PFSK-1 (cell line): Measurements from ENCODE around the gene TMTC2.

Source experiments
- FOXP2 ChIP-seq: optimal IDR thresholded peaks from 2 replicates; pipeline ENCODE3; 2011; ENCODE audit warnings: borderline replicate concordance, control low read depth, inconsistent platforms; ENCODE audit not compliant: insufficient read depth; ENCODE audit errors: extremely low read length, extremely low read depth
- POLR2AphosphoS5 ChIP-seq: IDR thresholded peaks from 2 replicates; pipeline ENCODE4 v1.6.1; 2012; ENCODE audit warnings: low read depth, mild to moderate bottlenecking, control low read depth, low read length, moderate library complexity
- SIN3A ChIP-seq: IDR thresholded peaks from 2 replicates; pipeline ENCODE4 v1.6.1; 2012; ENCODE audit warnings: mild to moderate bottlenecking, low read length, moderate library complexity, borderline replicate concordance; ENCODE audit not compliant: insufficient read depth
- TAF1 ChIP-seq: IDR thresholded peaks from 2 replicates; pipeline ENCODE4 v1.6.1; 2012; ENCODE audit warnings: low read length, control low read depth, borderline replicate concordance; ENCODE audit not compliant: insufficient read depth
- TF ChIP-seq, protein P1 (sequence below), 2 experiments: IDR thresholded peaks; 2 replicates each; pipeline versions ENCODE4 v1.6.1 to v1.8.0; 2011 to 2012; ENCODE audit warnings: low read depth in 2 of 2, low read length in 2 of 2, control low read depth in 1 of 2, inconsistent platforms in 1 of 2, mild to moderate bottlenecking in 1 of 2, moderate library complexity in 1 of 2; ENCODE audit not compliant: insufficient read depth in 1 of 2

The TMTC2 gene

DNA sequence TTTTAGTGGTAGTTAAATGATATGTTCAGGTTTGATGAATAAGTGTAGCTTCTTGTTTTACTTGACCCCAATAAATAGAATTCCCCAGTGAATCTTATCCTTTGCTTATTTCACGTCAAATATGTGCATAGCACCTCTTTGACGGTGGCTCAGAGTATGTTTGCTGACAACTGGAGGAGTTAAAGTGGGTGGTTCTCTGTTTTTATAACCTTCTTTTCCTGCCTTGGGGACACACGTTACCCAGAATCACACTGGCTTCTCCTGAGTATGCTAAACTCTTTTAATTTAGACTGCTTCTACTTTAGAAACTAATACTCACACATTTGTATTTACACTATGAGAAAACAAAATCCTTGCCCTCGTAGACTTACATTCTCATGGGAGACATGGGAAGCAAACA lies 62.3 kb downstream of the TMTC2 start:
- TF ChIP-seq TAF1 (no peak), FOXP2 (no peak), POLR2AphosphoS5 (no peak), SIN3A (no peak)
- TF ChIP-seq, protein P1, sequence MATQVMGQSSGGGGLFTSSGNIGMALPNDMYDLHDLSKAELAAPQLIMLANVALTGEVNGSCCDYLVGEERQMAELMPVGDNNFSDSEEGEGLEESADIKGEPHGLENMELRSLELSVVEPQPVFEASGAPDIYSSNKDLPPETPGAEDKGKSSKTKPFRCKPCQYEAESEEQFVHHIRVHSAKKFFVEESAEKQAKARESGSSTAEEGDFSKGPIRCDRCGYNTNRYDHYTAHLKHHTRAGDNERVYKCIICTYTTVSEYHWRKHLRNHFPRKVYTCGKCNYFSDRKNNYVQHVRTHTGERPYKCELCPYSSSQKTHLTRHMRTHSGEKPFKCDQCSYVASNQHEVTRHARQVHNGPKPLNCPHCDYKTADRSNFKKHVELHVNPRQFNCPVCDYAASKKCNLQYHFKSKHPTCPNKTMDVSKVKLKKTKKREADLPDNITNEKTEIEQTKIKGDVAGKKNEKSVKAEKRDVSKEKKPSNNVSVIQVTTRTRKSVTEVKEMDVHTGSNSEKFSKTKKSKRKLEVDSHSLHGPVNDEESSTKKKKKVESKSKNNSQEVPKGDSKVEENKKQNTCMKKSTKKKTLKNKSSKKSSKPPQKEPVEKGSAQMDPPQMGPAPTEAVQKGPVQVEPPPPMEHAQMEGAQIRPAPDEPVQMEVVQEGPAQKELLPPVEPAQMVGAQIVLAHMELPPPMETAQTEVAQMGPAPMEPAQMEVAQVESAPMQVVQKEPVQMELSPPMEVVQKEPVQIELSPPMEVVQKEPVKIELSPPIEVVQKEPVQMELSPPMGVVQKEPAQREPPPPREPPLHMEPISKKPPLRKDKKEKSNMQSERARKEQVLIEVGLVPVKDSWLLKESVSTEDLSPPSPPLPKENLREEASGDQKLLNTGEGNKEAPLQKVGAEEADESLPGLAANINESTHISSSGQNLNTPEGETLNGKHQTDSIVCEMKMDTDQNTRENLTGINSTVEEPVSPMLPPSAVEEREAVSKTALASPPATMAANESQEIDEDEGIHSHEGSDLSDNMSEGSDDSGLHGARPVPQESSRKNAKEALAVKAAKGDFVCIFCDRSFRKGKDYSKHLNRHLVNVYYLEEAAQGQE (IDR thresholded peaks at IDR 0.05; ENCODE audit: insufficient read depth in 1 of 2, low read depth in 2 of 2, low read length in 2 of 2) = no peak

DNA sequence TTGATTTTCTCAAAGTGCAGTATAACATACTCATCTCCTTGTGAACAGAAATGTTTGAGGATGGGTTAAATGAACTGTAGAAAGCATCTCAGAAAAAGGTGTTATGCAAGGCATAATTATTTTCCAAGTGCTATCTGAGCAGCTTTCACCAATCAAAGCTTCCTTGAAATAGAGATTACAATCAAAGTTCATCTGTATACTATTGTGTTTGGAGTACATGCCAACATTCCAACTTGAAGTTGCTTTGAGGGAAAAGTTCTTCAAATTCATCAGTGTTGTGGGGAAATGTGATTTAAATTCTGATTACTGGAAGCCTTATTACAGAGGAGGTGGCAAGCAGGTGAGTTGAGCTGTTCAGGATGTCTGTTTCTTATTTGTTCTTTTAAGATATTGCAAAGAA lies 68.2 kb downstream of the TMTC2 start:
- TF ChIP-seq POLR2AphosphoS5 (no peak), TAF1 (no peak), FOXP2 (no peak), SIN3A (no peak)
- TF ChIP-seq, protein P1 (IDR thresholded peaks at IDR 0.05; ENCODE audit: insufficient read depth in 1 of 2, low read depth in 2 of 2, low read length in 2 of 2) = no peak

DNA sequence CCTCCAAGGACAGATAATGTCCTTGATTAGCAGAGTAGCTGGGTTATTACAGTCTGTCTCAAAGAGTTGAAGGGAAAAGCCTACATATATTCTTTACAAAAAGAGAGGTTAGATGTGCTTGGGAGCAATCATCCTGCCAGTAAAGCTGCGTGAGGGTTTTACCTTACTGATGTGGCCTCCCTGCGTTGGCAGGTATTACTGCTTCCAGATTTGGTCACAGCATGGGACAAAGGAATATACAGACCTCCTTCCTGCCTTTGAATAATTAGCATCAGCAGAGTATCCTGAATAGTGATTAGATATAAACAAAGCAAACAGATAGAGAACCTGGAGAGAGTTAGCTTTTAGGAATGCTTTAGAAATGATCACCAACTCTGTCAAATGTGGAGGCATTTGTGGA lies 69.6 kb downstream of the TMTC2 start:
- TF ChIP-seq TAF1 (no peak), SIN3A (no peak), FOXP2 (no peak), POLR2AphosphoS5 (no peak)
- TF ChIP-seq, protein P1 (IDR thresholded peaks at IDR 0.05; ENCODE audit: insufficient read depth in 1 of 2, low read depth in 2 of 2, low read length in 2 of 2) = no peak

DNA sequence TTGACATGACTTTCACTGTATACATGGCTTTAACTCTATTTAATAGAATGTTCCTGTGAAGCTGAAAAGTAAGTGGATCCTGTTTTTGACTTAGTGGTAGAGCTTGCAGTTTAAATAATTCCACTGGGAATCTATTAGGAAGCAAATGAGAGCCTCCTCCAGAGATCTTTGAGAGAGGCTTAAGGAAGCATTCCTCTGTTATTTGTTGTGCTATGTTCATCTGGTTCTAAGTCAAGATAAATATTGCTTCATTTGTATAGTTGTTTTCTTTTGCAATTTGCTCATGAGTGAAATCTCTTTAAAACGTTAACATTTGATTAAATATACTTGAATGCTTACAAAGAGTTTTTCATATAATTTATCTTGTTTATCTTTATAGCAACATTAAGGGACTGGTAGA lies 70.4 kb downstream of the TMTC2 start:
- no peak for TF ChIP-seq POLR2AphosphoS5
- TF ChIP-seq FOXP2 = no peak
- TF ChIP-seq TAF1 = no peak
- TF ChIP-seq SIN3A = no peak
- TF ChIP-seq, protein P1 (IDR thresholded peaks at IDR 0.05; ENCODE audit: insufficient read depth in 1 of 2, low read depth in 2 of 2, low read length in 2 of 2) = no peak

DNA sequence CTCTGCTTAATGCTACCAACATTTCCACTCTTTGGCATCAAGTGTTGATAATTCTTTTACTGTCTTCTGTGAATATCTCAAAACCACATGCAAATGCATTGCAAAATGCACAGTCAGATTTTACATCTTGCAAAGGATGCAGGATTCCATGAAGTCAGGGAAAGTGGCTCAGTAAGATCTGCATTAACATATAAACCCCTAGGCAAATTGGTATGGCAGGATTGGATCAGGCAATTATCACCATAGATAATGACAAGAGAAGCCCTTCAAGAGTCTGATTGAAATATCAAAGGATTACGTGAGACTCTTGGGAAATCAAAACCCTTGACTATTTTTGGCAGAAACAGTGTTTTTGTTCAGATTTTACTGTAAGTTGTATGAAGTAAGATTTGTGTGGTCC lies 71.0 kb downstream of the TMTC2 start:
- TF ChIP-seq FOXP2 = no peak
- no peak for TF ChIP-seq POLR2AphosphoS5
- TF ChIP-seq, protein P1 (IDR thresholded peaks at IDR 0.05; ENCODE audit: insufficient read depth in 1 of 2, low read depth in 2 of 2, low read length in 2 of 2) = no peak
- no peak for TF ChIP-seq TAF1
- no peak for TF ChIP-seq SIN3A
